ENCODE results near the gene CENPP.

DNA sequence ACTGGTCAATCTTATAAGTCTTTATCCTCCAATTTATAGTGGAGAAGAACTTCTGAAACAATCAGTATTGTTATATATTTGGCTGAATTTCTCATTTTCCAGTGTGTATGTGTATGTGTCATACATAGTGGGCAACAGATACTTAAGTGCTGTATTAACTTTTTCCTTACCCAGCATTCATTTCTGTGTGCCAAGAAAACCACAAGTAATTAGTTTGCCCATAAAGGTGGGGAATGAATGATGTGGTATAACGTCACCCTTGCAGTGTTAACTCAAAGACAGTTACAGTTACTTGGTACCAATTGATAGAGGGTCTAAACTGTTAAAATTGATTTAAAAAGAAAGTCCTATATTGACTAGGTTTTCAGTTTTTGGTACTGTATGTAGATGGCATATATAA, 76.6 kb downstream of the CENPP start:
- TF ChIP-seq CTCF (IDR thresholded peaks at IDR 0.05): no peak
- TF ChIP-seq POLR2A (IDR thresholded peaks at IDR 0.05): no peak
